Nephron (organoid): ENCODE measurements around the gene ACOX1.

Experiments
- H3K27ac Mint-ChIP-seq, 3 experiments: 2 replicates each; pipeline ENCODE4 v1.8.0; 2020; ENCODE audit warnings: mixed read lengths in 3 of 3, mild to moderate bottlenecking in 2 of 3, moderate library complexity in 1 of 3
- H3K27me3 Mint-ChIP-seq: 2 replicates; pipeline ENCODE4 v1.8.0; 2021; ENCODE audit warnings: low read depth, mild to moderate bottlenecking, moderate library complexity, mixed read lengths
- H3K36me3 Mint-ChIP-seq: 2 replicates; pipeline ENCODE4 v1.8.0; 2020; ENCODE audit warnings: low read depth, mixed read lengths
- H3K4me1 Mint-ChIP-seq: 2 replicates; pipeline ENCODE4 v1.8.0; 2020; ENCODE audit warnings: mixed read lengths
- H3K4me3 Mint-ChIP-seq, 3 experiments: 2 replicates each; pipeline ENCODE4 v1.8.0; 2020; ENCODE audit warnings: mild to moderate bottlenecking in 3 of 3, mixed read lengths in 3 of 3, moderate library complexity in 2 of 3
- H3K9me3 Mint-ChIP-seq: 2 replicates; pipeline ENCODE4 v1.8.0; 2020; ENCODE audit warnings: mixed read lengths
- TF ChIP-seq, protein P1 (sequence below), 3 experiments: fragments of 200-600 bp; sonication (generic); IDR thresholded peaks; one replicate each; pipeline ENCODE4 v1.5.0; 2021; ENCODE audit warnings: antibody characterized with exemption in 3 of 3; ENCODE audit not compliant: unreplicated experiment in 3 of 3

ACOX1 gene

DNA sequence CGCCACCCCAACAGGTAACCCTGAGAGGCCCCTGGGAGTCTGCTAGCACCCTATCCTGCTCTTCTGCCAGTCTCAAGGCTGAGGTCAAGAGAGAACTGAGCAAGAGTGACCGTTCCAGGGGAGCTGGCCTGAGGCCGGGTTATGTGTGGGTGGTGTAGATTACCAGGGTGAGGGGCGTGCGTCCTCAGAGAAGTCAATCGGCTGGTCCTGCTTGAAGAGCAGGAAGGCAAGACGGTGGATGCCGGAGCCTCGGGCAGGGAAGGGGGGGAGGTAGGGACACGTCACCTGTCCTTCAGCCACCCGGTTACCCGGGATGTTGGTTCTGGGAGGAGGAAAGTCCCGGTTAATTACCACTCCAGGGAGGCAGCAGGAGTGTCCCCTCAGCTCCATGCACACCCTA is 79.6 kb downstream of the ACOX1 start:
- peaks cover 13% of the 10 kb centered on the region for H3K36me3 Mint-ChIP-seq
- no peaks in the 10 kb centered on the region for H3K9me3 Mint-ChIP-seq
- TF ChIP-seq, protein P1, sequence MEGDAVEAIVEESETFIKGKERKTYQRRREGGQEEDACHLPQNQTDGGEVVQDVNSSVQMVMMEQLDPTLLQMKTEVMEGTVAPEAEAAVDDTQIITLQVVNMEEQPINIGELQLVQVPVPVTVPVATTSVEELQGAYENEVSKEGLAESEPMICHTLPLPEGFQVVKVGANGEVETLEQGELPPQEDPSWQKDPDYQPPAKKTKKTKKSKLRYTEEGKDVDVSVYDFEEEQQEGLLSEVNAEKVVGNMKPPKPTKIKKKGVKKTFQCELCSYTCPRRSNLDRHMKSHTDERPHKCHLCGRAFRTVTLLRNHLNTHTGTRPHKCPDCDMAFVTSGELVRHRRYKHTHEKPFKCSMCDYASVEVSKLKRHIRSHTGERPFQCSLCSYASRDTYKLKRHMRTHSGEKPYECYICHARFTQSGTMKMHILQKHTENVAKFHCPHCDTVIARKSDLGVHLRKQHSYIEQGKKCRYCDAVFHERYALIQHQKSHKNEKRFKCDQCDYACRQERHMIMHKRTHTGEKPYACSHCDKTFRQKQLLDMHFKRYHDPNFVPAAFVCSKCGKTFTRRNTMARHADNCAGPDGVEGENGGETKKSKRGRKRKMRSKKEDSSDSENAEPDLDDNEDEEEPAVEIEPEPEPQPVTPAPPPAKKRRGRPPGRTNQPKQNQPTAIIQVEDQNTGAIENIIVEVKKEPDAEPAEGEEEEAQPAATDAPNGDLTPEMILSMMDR (IDR thresholded peaks at IDR 0.05; ENCODE audit: unreplicated experiment in 3 of 3): no peak
- no peak overlapping the region for H3K4me3 Mint-ChIP-seq
- H3K4me1 Mint-ChIP-seq: peaks cover 15% of the 10 kb centered on the region
- no peaks in the 10 kb centered on the region for H3K27me3 Mint-ChIP-seq
- H3K27ac Mint-ChIP-seq: no peak overlapping the region

DNA sequence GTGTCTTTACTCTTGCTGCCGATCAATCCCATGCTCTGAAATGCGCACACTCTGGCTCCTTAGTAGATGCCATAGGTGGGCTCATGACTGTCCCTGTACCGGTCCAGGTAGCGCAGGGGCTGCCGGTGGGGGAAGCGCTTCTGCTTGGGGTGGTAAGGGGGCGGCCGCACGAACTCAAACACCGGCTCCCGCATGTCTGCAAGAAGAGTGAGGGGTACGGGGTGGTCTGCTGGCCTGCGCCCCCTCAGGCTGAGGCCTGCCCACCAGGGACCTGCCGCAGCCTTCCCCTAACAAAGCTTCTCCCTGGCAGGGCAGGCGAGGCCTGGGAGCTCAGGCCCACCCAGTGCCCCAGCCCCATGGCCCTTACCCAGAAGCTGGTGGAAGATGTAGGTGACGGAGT is 80.2 kb downstream of the ACOX1 start:
- peak overlapping the region in 2 of 3 experiments; percentile 27 to 86 for H3K4me3 Mint-ChIP-seq
- TF ChIP-seq, protein P1 (IDR thresholded peaks at IDR 0.05; ENCODE audit: unreplicated experiment in 3 of 3): no peak
- peaks cover 20% of the 10 kb centered on the region for H3K4me1 Mint-ChIP-seq
- H3K27me3 Mint-ChIP-seq: no peaks in the 10 kb centered on the region
- H3K27ac Mint-ChIP-seq: no peak overlapping the region
- peaks cover 15% of the 10 kb centered on the region for H3K36me3 Mint-ChIP-seq
- H3K9me3 Mint-ChIP-seq: no peaks in the 10 kb centered on the region

DNA sequence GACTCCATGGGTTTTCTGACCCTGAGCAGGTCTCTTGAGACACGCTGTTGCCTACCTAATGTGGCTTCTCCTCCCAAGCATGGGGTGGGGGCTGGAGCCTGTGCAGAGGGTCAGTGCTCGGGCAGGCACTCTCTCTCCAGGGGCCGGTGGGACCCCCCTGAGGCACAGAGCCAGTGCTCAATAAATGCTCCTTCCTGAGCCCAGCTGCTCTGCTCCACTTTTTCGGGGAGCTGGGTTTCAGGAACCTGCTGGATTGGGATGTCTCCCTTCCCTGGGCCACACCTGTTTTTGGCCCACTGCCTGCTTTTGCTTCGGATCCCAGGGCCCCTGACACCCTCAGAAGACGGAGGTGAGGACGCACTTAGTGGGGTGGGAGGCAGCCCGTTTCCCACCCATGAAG is 80.9 kb downstream of the ACOX1 start:
- Mint-ChIP-seq H3K4me1 (peaks cover 23% of the 10 kb centered on the region), H3K36me3 (peaks cover 17% of the 10 kb centered on the region), H3K9me3 (no peaks in the 10 kb centered on the region), H3K4me3 (peak overlapping the region; percentile 76 to 86 (median 86)), H3K27ac (peak overlapping the region in 2 of 3 experiments; percentile 81 to 90), H3K27me3 (no peaks in the 10 kb centered on the region)
- TF ChIP-seq, protein P1 (IDR thresholded peaks at IDR 0.05; ENCODE audit: unreplicated experiment in 3 of 3): no peak

DNA sequence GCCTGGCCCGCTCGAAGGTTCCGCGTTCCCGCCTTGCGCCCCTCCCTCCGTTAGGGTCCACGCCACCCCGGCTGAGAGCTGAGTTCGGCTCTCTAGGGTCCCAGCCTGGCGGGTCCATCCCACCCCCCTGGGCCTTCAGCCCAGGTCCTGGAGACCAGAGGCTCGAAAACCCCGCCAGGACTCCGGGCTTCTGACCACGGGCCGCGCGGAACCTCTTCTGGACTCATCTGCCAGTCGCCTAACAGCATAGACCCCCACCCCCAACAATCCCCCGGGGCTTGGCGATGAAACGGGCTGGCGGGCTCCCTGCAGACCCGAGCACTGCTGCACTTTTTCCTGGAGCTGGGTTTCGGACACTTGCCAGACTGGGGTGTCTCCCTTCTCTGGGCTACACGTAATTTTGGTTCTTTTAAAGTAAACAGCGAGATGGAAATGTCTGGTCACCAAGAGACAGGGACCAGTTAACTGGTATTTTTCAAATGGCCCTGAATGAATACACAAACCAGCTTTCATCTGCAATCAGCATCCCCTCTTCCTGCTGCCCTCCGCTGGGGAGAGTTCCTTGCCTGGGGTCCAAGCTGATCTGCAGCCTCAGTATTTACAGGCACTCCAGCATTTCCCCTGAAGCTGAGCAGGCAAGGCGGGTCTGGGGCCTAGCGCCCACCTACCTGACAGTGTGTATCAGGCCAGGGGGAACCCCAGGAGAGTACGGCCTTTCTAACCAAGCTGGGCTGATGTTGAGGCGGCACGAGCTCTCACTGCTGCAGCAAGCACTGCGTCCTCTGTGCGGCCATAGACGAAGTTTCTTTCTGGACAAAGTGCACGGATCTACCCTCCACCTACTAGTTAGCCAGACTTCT is 81.6 kb downstream of the ACOX1 start:
- no peaks in the 10 kb centered on the region for H3K9me3 Mint-ChIP-seq
- TF ChIP-seq, protein P1 (IDR thresholded peaks at IDR 0.05; ENCODE audit: unreplicated experiment in 3 of 3): no peak
- peaks cover 23% of the 10 kb centered on the region for H3K4me1 Mint-ChIP-seq
- peaks cover 17% of the 10 kb centered on the region for H3K36me3 Mint-ChIP-seq
- H3K27ac Mint-ChIP-seq: peak overlapping the region; percentile 66 to 90 (median 81)
- H3K27me3 Mint-ChIP-seq: no peaks in the 10 kb centered on the region
- peak overlapping the region; percentile 76 to 86 (median 86) for H3K4me3 Mint-ChIP-seq

DNA sequence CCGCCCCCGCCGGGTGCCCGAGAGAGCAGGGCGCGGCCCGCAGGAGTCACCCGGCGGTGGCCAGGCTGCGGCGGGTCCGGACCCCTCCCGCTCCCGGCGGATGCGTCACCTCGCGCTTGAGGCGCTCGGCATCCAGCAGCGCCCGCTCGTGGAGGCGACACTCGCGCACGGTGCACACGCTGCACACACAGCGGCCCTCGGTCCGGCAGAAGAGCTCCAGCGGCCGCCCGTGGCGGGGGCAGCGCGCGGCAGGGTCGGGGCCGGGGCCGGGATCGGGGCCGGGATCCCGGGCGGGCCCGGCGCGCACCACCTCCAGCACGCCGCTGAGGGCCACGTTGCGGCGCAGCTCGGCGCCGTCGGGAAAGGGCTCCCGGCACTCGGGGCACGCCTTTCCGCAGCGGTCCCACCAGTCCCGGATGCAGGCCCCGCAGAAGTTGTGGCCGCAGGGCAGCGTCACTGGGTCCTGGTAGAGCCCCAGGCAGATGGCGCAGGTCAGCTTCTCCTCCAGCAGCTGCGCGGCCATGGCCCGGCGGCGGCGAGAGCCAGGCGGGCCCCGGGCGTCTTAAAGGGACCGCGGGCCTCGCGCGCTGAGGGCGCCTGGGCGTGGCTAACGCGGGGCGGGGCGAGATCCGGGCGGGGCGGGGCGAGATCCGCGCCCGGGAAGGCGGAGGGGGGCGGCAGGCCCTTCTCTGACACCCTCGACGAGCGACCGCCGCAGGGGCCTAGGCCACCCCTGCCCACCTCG is 82.4 kb downstream of the ACOX1 start, which contains the start of gene TRIM65:
TRIM65 (minus strand) TSS at position 537 of the 745 bp plus-strand sequence; CDS start at position 523, 14 bp downstream.
- Mint-ChIP-seq H3K27me3 (no peaks in the 10 kb centered on the region), H3K9me3 (no peaks in the 10 kb centered on the region), H3K27ac (peak within 1 kb of the TSS; percentile 66 to 90 (median 81)), H3K36me3 (peaks cover 17% of the 10 kb centered on the region), H3K4me3 (peak within 1 kb of the TSS; percentile 81 to 86 (median 86)), H3K4me1 (peaks cover 23% of the 10 kb centered on the region)
- TF ChIP-seq, protein P1 (IDR thresholded peaks at IDR 0.05; ENCODE audit: unreplicated experiment in 3 of 3): peak in 2 of 3 experiments; percentile 11 to 12
